ENCODE measurements around the gene KLRD1. TPM values are rescaled to one million over a fixed set of nuclear protein-coding genes. Genes with fewer than 3 reads are reported as not detected.

KLRD1 gene
- total and polyA plus RNA-seq, 2 experiments from 2014 or later, result 0.03 to 0.27 TPM

DNA sequence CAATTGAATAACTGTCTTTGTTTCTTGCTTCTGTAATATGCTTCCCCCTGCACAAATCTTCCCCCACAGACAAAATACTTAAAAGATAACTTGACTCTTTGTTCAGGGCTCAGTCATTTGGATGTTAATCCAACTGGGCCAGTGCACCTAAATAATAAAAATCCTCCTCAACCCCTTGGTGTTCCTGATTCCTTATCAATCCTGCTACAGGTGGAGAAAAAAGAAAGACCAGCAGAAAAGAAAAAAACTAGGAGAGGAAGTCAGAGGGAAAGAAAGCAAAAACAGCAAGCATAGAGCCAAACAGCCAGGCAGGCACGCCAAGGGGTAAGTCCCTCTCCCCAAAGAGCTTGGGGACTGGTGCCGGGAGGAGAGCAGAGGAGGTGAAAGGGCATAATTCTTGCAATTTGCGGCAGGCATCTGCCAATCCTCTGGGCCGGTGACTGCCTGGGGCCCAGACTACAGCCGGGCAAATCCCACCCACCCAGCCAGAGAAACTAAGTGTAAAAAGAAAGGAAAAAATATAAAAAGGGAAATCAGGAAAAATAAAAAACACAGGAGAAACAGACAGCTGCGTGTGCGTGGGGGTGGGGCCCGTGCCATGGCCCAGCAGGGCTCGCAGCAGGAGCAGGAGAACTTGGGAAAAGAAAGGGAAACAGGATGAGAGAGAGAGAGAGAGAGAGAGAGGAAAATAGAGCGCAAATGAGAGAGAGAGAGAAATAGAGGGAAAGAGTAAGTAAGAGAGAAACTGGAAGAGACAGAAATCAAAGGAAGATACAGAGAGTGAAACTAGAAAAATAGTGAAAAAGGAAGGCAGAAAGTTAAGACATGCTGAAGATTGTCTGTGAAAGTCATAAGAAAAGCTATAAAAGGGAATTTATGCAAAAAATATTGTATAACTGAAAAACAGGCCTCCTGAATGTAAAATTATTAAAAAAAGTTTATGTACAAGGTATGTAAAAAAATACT, 60.8 kb downstream of the KLRD1 start:
- Mint-ChIP-seq H3K4me3 (no peak overlapping the region), H3K4me1 (peaks cover 42% of the 10 kb centered on the region), H3K9me3 (peaks cover 14% of the 10 kb centered on the region), H3K27me3 (ENCODE audit: insufficient read depth, low read depth, poor library complexity) (peaks cover 2% of the 10 kb centered on the region), H3K36me3 (ENCODE audit: low read depth) (peaks cover 7% of the 10 kb centered on the region), H3K27ac (peak overlapping the region; percentile 22)
- Histone ChIP-seq H3K9me2 (ENCODE audit: insufficient read depth) (no peaks in the 10 kb centered on the region), H4K20me1 (replicated peaks; ENCODE audit: insufficient read depth) (no peaks in the 10 kb centered on the region), H3K4me3 (no peak overlapping the region), H3K4me2 (no peak overlapping the region), H3F3A (replicated peaks; ENCODE audit: low read depth) (no peaks in the 10 kb centered on the region), H3K4me1 (ENCODE audit: insufficient read depth) (peaks cover 47% of the 10 kb centered on the region), H3K79me2 (replicated peaks; ENCODE audit: insufficient read depth) (no peaks in the 10 kb centered on the region), H3K27ac (ENCODE audit: low read depth) (no peak overlapping the region), H2AFZ (peak overlapping the region; percentile 50; the same call in 1 of the 2 replicates), H3K27me3 (ENCODE audit: insufficient read depth) (no peaks in the 10 kb centered on the region), H3K36me3 (ENCODE audit: insufficient read depth) (no peaks in the 10 kb centered on the region)
- no peak for DNase-seq (ENCODE audit: low spot score)
- ATAC-seq, result no peak
- no peak for TF ChIP-seq POLR2AphosphoS5 (IDR thresholded peaks at IDR 0.05; ENCODE audit: low read depth)
- TF ChIP-seq ZNF331 (CRISPR knock-in tag; IDR thresholded peaks at IDR 0.05; ENCODE audit: low read depth), result no peak
- no peak for TF ChIP-seq CREB1 (CRISPR knock-in tag; IDR thresholded peaks at IDR 0.05; ENCODE audit: low read depth)
- TF ChIP-seq JUNB (IDR thresholded peaks at IDR 0.05; ENCODE audit: unreplicated experiment), result no peak
- TF ChIP-seq, protein P1, sequence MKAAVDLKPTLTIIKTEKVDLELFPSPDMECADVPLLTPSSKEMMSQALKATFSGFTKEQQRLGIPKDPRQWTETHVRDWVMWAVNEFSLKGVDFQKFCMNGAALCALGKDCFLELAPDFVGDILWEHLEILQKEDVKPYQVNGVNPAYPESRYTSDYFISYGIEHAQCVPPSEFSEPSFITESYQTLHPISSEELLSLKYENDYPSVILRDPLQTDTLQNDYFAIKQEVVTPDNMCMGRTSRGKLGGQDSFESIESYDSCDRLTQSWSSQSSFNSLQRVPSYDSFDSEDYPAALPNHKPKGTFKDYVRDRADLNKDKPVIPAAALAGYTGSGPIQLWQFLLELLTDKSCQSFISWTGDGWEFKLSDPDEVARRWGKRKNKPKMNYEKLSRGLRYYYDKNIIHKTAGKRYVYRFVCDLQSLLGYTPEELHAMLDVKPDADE (IDR thresholded peaks at IDR 0.05), result no peak
- TF ChIP-seq, protein P2, sequence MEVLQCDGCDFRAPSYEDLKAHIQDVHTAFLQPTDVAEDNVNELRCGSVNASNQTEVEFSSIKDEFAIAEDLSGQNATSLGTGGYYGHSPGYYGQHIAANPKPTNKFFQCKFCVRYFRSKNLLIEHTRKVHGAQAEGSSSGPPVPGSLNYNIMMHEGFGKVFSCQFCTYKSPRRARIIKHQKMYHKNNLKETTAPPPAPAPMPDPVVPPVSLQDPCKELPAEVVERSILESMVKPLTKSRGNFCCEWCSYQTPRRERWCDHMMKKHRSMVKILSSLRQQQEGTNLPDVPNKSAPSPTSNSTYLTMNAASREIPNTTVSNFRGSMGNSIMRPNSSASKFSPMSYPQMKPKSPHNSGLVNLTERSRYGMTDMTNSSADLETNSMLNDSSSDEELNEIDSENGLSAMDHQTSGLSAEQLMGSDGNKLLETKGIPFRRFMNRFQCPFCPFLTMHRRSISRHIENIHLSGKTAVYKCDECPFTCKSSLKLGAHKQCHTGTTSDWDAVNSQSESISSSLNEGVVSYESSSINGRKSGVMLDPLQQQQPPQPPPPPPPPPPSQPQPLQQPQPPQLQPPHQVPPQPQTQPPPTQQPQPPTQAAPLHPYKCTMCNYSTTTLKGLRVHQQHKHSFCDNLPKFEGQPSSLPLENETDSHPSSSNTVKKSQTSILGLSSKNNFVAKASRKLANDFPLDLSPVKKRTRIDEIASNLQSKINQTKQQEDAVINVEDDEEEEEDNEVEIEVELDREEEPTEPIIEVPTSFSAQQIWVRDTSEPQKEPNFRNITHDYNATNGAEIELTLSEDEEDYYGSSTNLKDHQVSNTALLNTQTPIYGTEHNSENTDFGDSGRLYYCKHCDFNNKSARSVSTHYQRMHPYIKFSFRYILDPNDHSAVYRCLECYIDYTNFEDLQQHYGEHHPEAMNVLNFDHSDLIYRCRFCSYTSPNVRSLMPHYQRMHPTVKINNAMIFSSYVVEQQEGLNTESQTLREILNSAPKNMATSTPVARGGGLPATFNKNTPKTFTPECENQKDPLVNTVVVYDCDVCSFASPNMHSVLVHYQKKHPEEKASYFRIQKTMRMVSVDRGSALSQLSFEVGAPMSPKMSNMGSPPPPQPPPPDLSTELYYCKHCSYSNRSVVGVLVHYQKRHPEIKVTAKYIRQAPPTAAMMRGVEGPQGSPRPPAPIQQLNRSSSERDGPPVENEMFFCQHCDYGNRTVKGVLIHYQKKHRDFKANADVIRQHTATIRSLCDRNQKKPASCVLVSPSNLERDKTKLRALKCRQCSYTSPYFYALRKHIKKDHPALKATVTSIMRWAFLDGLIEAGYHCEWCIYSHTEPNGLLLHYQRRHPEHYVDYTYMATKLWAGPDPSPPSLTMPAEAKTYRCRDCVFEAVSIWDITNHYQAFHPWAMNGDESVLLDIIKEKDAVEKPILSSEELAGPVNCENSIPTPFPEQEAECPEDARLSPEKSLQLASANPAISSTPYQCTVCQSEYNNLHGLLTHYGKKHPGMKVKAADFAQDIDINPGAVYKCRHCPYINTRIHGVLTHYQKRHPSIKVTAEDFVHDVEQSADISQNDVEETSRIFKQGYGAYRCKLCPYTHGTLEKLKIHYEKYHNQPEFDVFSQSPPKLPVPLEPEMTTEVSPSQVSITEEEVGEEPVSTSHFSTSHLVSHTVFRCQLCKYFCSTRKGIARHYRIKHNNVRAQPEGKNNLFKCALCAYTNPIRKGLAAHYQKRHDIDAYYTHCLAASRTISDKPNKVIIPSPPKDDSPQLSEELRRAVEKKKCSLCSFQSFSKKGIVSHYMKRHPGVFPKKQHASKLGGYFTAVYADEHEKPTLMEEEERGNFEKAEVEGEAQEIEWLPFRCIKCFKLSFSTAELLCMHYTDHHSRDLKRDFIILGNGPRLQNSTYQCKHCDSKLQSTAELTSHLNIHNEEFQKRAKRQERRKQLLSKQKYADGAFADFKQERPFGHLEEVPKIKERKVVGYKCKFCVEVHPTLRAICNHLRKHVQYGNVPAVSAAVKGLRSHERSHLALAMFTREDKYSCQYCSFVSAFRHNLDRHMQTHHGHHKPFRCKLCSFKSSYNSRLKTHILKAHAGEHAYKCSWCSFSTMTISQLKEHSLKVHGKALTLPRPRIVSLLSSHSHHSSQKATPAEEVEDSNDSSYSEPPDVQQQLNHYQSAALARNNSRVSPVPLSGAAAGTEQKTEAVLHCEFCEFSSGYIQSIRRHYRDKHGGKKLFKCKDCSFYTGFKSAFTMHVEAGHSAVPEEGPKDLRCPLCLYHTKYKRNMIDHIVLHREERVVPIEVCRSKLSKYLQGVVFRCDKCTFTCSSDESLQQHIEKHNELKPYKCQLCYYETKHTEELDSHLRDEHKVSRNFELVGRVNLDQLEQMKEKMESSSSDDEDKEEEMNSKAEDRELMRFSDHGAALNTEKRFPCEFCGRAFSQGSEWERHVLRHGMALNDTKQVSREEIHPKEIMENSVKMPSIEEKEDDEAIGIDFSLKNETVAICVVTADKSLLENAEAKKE (CRISPR knock-in tag; IDR thresholded peaks at IDR 0.05), result no peak
- no peak for TF ChIP-seq ZNF114 (CRISPR knock-in tag; IDR thresholded peaks at IDR 0.05)
